ENCODE results near the gene CTNNA2.

CTNNA2 gene

DNA sequence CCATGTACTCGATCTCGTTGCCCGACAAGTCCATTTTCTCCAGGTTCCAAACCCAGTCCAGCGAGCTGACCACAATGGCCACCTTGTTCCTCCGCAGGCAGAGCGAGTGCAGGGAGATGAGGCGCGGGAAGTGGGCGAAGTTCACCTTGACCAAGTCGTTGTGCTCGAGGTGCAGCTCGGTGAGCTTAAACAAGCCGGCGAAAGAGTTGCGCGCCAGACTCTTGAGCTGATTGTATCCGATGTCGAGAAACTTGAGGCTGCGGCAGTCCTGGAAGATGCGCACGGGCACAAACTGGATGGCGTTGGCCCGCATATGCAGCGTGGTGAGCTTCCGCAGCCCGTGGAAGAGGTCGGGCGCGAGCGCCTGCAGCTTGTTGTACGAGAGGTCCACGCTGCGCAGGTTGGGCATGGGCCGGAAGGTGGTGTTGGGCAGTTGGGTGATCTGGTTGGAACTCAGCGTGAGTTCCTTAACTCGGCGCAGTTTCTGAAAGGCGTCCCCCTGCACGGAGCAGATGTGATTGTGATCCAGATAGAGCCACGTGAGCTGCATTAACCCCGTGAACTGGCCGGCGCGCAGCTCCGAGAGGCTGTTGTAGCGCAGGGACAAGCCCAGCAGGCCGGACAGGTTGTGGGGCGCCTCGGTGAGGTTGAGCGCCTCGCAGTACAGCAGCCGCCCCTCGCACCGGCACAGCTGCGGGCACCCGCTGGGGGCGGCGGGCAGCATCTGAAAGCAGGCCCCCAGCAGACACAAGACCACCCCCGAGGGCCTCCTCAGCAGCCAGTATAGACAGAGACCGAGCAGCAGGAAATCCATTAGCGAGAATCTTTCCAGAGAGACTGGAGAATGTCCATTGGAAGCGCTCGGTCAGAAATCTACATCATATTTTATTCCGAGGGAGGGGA lies 790.4 kb downstream of the CTNNA2 start:
- DNase-seq = no peak

DNA sequence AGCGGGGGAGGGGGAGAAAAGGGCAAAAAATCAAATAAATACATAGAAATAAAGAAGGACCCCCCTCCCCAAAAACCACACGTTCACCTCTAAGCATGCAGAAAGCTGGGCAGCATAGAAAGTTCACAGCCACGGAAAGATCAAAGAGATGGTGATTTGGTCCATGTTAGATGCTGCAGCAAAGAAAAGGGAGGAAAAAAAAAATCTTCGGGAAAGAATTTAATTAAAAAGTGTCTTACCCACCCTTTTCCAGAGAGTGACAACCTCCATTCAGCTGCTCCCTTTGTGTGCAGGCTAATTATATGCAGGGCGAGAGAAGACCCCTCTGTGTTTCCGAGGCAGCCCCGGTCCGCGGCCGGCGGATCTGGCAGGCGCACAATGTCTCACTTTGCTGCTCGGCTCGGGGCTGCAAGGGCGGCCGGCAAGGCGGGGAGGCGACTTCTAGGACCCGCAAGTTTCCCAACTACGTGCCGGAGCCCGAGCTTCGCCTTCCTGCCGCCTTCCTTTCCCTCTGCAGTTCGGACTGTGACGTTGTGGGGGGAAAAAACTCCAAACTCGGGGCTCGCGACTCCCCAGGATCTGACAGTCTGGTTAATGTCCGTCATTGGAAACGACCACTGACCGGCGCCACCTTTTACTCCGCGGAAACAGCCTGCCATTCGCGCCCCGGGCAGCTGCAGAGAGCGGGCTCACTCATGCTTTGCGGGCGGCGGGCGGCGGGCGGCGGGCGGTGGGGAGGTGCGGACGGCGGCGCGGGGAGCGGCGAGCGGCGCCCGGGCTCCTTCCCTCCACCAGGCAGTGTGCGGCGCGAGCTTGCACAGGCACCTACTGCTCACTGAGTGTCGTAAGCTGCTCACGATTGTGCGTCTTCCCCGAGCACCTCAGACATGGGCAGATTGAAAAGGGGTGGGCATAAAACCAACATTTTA lies 791.3 kb downstream of the CTNNA2 start, which contains the start of gene LRRTM1:
LRRTM1 (minus strand) TSS at position 844 of the 929 bp plus-strand sequence. CDS start 933 bp downstream, outside the sequence.
- no peak for DNase-seq

DNA sequence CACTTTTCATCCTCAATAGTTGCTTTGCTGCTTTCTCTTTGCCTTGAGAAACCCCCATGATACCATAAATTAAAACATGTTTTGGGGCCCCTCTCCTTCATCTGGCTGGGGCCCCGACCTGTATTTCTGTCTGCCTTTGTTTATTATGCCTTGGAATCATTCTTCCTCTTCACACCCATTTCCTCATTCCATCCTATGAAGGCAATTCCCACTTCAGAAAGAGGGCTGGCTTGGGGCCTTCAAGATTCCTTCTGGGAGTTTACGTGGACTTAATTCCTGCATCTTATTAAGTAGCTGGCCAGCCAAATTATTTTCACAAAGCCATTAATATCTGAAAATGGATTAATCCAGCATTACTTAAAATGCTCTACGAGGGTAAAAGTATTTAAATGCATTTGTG lies 798.5 kb downstream of the CTNNA2 start:
- no peak for DNase-seq

GRCh38 chr2:80312282-80312839 lies 799.5 kb downstream of the CTNNA2 start:
- DNase-seq = no peak

- no peak for DNase-seq
Measured at GRCh38 chr2:80322311-80322920, 809.6 kb downstream of the CTNNA2 start.

DNA sequence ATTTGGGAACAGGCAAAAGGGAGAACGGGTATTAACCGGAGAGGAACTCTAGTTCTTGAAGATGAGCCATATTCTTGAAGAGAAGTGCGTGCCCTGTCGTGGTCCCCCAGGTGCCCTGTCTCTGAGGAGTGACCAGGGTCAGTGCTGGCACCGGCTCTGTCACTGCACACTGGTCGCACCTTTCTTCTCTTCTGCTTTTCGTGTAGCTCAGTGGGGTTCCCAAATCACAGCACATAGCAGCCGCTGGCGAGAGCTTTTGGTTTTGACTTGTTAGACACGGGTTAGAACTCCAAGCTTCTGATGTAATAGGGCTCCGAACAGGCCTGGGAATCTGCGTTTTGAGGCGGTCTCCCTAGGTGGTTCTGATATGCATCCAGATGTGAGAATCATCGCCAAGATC lies 810.1 kb downstream of the CTNNA2 start:
- DNase-seq = no peak

GRCh38 chr2:80323610-80324009 lies 810.8 kb downstream of the CTNNA2 start:
- DNase-seq = no peak

- no peak for DNase-seq
Measured at GRCh38 chr2:80324525-80324924, 811.7 kb downstream of the CTNNA2 start.

DNA sequence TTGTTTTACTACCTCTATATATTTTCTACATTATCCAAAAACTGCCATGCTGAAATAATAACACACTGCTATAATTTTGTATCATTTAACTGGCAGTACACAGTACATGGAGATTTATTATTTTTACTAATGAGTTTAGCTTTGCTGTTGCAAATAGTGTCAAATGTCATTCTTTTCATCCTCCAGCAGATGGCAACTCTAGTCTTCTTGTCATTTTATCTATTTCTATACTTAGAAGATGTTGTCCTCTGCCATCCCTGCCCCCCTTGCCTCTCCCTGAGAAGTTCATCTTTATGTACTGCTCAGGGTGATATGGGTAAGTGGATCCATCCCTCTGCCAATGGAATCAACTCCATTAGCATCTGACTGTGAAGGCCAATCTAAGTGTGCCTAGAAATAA lies 813.4 kb downstream of the CTNNA2 start:
- DNase-seq = no peak

- DNase-seq = no peak
Measured at GRCh38 chr2:80326861-80327260, 814.0 kb downstream of the CTNNA2 start.

GRCh38 chr2:80328159-80328571 lies 815.3 kb downstream of the CTNNA2 start:
- DNase-seq = no peak

- DNase-seq = no peak
Measured at GRCh38 chr2:80329491-80329890, 816.6 kb downstream of the CTNNA2 start.

DNA sequence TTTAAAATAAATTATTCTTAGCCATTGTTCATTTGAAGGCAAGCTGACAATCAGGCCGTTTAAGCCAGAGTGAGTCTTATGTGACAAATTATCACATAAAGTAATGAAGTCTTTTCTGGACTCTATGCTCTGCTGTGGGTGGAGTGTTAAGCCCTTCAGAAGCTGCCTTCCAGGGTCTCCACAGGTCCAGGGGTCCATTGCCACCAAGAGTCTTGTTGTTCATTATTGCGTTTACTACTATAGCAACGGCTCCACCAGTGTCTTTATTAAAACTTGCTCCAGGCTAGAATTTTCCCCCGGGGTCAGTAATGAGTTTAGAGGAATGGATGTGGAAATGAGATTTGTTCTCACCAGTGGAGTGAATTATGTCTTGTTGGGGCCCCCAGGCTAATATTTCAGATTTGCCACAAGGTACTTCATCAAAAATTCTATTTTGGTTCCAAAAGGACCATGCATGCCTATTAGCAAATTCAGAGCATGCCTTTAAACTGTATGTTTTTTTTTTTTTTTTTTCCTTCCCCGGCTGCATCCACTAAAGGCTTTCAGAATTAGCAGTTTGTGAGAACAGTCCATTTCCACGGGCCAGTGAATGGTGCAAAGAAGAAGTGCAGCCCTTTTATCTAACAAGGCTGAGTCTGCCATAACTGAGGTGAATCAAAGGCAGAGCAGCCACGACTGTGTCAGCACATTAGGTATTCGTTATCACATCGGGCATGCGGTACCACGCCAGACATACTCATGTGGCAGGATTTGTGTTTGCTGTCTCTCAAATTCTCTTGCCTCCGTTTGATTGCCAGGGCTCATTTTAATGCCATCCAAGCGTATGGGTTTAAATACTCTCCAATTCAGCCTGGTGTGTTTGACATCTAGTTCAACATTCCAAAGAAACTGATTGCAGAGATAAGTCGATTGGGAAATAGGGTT lies 817.9 kb downstream of the CTNNA2 start:
- DNase-seq = no peak

DNA sequence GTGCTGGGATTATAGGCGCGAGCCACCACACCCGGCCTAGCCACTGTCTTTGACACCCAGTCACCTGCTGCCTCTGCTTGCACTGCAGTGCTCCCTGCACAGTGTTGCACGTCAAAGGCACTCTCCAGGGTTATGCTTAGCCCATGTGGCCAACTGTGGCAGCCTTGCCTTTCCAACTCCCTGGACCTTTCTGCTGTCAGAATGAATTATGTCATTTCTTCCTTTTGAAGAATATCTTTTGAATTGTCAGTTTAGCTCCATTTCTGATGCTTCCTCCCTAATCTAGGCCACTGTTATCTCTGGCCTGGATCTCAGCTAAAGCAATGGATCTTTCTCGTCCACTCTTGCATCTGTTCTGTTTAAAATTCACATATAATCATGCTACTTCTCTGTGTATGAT lies 821.0 kb downstream of the CTNNA2 start:
- no peak for DNase-seq

- no peak for DNase-seq
Measured at GRCh38 chr2:80335411-80335810, 822.6 kb downstream of the CTNNA2 start.

DNA sequence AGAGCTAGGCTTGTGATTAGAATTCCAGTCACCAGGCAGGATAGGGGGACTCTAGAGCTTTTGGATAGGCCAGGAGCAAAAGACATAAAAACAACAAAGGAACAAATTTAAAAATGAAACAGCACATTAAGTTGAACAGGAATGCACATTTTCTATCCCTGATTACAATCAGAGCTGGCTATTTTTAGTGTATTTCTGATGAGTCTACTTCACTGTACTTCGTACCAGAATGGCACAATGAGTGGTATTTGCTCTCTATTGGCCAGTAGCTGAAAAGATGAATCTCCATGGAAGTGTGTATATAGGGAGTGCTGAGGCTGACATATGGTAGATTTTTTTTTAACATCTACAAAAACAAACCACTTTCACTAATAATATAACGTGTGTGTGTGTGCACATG lies 825.9 kb downstream of the CTNNA2 start:
- no peak for DNase-seq

DNA sequence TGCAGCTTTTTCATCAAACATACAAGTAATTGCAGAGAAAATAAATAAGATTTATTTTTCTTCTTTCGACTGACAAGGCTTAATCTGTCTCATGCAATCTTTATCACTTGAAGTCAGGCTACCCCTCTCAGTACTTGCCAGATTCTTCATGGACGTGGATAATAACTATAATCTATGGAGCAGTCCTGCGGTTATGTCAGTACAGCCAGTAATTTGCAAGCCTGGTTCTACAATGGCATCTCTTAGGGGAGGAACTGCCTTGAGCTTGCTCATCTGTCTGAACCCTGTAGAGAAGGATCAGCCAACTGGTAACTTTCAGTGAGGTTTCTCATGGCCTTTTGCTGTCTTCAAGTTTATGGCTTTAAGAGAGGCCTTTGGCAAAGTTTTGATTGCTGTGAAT lies 827.2 kb downstream of the CTNNA2 start:
- DNase-seq = no peak

GRCh38 chr2:80348078-80348477 lies 835.2 kb downstream of the CTNNA2 start:
- no peak for DNase-seq

DNA sequence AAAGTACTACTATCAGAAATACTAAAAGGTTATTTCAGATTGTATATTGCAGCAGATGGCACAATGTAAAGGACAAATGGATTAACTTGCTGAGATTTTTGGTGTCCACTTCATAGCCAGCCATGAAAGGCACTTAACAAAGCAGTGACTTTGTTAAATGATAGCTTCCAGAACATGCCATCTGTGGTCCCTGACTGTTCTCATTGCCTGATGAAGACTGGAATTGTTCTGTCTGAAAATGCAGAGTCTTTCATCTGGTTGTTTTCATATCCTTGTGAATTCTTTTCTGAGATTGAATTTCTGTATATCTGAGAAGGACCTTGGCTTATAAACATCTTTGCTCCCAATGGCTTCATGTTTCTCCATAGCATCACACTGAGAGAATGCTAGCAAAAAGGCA lies 836.1 kb downstream of the CTNNA2 start:
- DNase-seq = no peak

- no peak for DNase-seq
Measured at GRCh38 chr2:80351231-80351630, 838.4 kb downstream of the CTNNA2 start.

GRCh38 chr2:80354858-80355257 lies 842.0 kb downstream of the CTNNA2 start:
- DNase-seq = no peak

- no peak for DNase-seq
Measured at GRCh38 chr2:80361904-80362303, 849.1 kb downstream of the CTNNA2 start.
